ENCODE results near the gene LSM10. TPM values are rescaled to one million over a fixed set of nuclear protein-coding genes. Genes with fewer than 3 reads are reported as not detected.

LSM10 gene
- total RNA-seq, 1 donor, result 6.2 TPM

DNA sequence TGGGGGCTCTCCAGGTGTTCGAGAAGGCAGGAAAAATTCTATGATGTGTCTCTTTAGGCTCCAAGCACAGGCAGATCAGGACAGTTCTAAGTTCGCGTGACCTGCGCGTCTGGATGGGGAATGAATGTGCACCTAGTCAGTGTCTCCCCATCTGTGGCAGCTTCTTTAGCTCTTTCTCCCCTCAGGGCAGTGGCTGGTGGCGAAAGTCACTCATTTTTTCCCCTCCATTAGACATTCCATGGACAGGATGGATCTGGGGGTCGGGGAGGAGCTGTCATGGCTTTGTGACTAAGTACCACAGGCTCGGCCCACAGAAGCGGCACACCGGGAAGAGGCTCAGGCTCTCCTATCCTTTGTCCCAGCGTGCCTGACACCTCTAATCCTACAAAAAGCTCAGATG lies 43.2 kb downstream of the LSM10 start:
- TF ChIP-seq CTCF (IDR thresholded peaks at IDR 0.05; ENCODE audit: extremely low read depth, low read depth, low read length), result no peak
- peaks cover 42% of the 10 kb centered on the region for H3K4me1 ChIP-seq (ENCODE audit: insufficient read depth, low read length)
- no peaks in the 10 kb centered on the region for H3K27me3 ChIP-seq (ENCODE audit: insufficient read depth, low read length)
- H3K79me2 ChIP-seq (ENCODE audit: insufficient read depth, low read length), result peaks cover 8% of the 10 kb centered on the region
- H3K4me2 ChIP-seq (ENCODE audit: insufficient read depth, low read length), result no peak overlapping the region
- H3K27ac ChIP-seq (ENCODE audit: low read depth, low read length), result no peak overlapping the region
- H3K9me3 ChIP-seq (ENCODE audit: low read depth, low read length), result no peaks in the 10 kb centered on the region
- peaks cover 32% of the 10 kb centered on the region for H3K36me3 ChIP-seq (ENCODE audit: insufficient read depth, low read length)
- no peaks in the 10 kb centered on the region for H4K20me1 ChIP-seq (ENCODE audit: insufficient read depth, low read length)
- no peak overlapping the region for H3K4me3 ChIP-seq (ENCODE audit: insufficient read depth, low read length)
- DNase-seq (ENCODE audit: insufficient read length, low spot score, missing footprints), result peak; percentile 52
- no peak overlapping the region for H2AFZ ChIP-seq (ENCODE audit: low read length)

DNA sequence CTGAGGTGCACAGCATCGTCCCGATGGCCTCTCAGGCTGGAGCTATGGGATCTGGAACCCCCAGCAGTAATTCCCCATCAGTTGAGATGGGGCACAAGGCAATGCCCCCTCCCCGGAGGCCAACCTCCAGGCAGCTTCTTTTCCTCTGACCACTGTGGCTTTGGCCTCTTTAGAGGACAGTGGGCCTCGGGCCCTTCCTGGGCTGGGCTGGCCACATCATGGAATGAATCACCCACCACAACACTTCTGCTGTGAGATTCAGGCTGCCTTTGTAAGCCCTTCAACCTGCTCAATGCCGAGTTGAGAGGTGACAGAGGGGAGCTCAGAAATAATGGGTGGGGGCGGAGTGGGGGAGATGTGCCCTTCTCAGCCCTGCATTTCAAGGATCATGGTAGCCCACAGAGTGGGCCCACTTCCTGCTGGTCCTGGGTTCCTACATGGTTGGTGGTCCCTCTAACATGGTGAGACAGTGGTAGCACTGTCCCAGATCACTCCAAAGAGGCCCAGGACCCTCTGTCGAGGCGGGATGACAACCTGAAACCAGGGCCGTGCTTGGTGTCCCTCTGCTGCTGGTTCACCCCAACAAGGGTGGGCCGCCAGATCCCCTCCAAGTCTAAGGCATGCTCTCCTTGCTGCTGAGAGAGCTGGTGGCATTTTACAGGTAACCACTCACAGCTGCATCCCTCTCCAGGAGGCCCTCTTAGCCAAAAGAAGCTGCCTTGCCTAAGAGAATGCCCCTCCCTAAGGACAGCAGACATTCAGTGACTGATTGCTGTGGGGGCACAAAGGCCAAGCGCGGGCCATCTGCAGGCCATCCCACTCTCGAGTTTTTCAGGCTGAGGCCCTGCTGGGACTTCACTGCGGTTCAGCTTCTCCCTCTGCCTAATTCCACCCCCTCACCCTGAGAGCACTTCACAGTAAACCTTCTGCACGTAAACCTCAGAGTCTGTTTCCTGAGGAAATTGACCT lies 44.5 kb downstream of the LSM10 start:
- Histone ChIP-seq H3K9me3 (ENCODE audit: low read depth, low read length) (no peaks in the 10 kb centered on the region), H3K27ac (ENCODE audit: low read depth, low read length) (peak overlapping the region; percentile 98), H3K4me2 (ENCODE audit: insufficient read depth, low read length) (peak overlapping the region; percentile 80), H3K27me3 (ENCODE audit: insufficient read depth, low read length) (no peaks in the 10 kb centered on the region), H4K20me1 (ENCODE audit: insufficient read depth, low read length) (no peaks in the 10 kb centered on the region), H3K79me2 (ENCODE audit: insufficient read depth, low read length) (peaks cover 3% of the 10 kb centered on the region), H3K36me3 (ENCODE audit: insufficient read depth, low read length) (peaks cover 32% of the 10 kb centered on the region), H2AFZ (ENCODE audit: low read length) (no peak overlapping the region), H3K4me1 (ENCODE audit: insufficient read depth, low read length) (peaks cover 47% of the 10 kb centered on the region), H3K4me3 (ENCODE audit: insufficient read depth, low read length) (no peak overlapping the region)
- no peak for TF ChIP-seq CTCF (IDR thresholded peaks at IDR 0.05; ENCODE audit: extremely low read depth, low read depth, low read length)
- DNase-seq (ENCODE audit: insufficient read length, low spot score, missing footprints), result peak; percentile 91

DNA sequence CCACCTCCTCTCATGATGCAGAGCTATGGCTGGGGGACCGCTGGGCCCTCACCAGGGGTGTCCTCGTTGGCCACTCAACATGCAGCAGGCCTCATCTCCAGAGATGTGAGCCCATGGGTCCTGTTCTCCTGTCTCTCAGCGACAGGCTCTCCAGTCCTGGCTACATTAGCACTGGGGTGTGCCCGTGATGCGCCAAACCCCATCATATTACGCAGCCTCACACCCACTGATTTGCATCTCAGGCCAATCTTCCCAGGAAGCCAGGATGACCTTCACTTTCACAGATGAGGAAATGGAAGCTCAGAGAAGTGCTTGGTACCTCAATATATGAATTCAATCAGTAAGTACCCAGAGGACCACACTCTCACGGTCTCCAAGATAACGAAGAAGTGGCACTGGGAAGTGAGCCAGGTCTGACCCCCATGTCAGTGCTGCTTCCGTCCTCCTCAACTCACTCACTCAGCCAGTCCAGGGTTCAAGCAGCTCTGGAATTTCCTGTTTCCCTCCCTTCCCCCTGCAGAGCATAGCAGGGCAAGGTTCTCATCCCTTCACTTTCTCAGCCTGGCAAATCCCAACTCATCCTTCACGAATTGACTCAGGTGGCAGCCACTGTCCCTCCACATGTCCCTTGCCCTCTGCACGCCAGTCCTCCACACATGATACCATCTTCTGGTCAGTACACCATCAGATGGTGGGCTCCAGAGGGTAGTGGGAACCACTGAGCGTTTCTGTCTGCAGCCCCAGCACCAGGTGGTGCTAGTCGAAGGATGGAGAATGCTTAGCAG lies 45.4 kb downstream of the LSM10 start:
- Histone ChIP-seq H2AFZ (ENCODE audit: low read length) (no peak overlapping the region), H3K4me3 (ENCODE audit: insufficient read depth, low read length) (no peak overlapping the region), H3K27ac (ENCODE audit: low read depth, low read length) (peak overlapping the region; percentile 98), H4K20me1 (ENCODE audit: insufficient read depth, low read length) (no peaks in the 10 kb centered on the region), H3K4me1 (ENCODE audit: insufficient read depth, low read length) (peaks cover 47% of the 10 kb centered on the region), H3K36me3 (ENCODE audit: insufficient read depth, low read length) (peaks cover 32% of the 10 kb centered on the region), H3K4me2 (ENCODE audit: insufficient read depth, low read length) (peak overlapping the region; percentile 80), H3K27me3 (ENCODE audit: insufficient read depth, low read length) (no peaks in the 10 kb centered on the region), H3K9me3 (ENCODE audit: low read depth, low read length) (no peaks in the 10 kb centered on the region), H3K79me2 (ENCODE audit: insufficient read depth, low read length) (peaks cover 3% of the 10 kb centered on the region)
- no peak for DNase-seq (ENCODE audit: insufficient read length, low spot score, missing footprints)
- TF ChIP-seq CTCF (IDR thresholded peaks at IDR 0.05; ENCODE audit: extremely low read depth, low read depth, low read length), result no peak

Measured in osteoblast (primary cell).